ENCODE measurements around the gene SALL1. TPM values are rescaled to one million over a fixed set of nuclear protein-coding genes. Genes with fewer than 3 reads are reported as not detected.

Gene SALL1
- total RNA-seq, 1 experiment from 2014 or later = 101 TPM

GRCh38 chr16:51106535-51106934 is 44.5 kb downstream of the SALL1 start:
- no peak overlapping the region for H2AFZ ChIP-seq (ENCODE audit: low read length)
- no peaks in the 10 kb centered on the region for H4K20me1 ChIP-seq (ENCODE audit: control insufficient read depth, insufficient read depth, insufficient read length)
- H3K79me1 ChIP-seq (ENCODE audit: insufficient read depth, low read depth, low read length, poor library complexity, severe bottlenecking) = no peaks in the 10 kb centered on the region
- Mint-ChIP-seq H3K9me3 (peaks cover 3 to 6% of the 10 kb centered on the region in 2 experiments; a peak in 3 of 5 replicates), H3K4me3 (no peak overlapping the region), H3K4me1 (peaks cover 12 to 22% of the 10 kb centered on the region in 2 experiments), H3K27ac (no peak overlapping the region), H3K27me3 (ENCODE audit: low read depth) (peaks cover 11% of the 10 kb centered on the region), H3K36me3 (ENCODE audit: insufficient read depth in 1 of 3, low read depth in 3 of 3) (peaks cover 0 to 5% (median 3%) of the 10 kb centered on the region in 3 experiments; a peak in 2 of 7 replicates)
- H2BK5ac ChIP-seq (ENCODE audit: insufficient read length, low read length) = no peak overlapping the region
- no peak overlapping the region for H3K4me2 ChIP-seq (ENCODE audit: insufficient read depth, insufficient read length, low read length)
- no peak overlapping the region for H3K56ac ChIP-seq (ENCODE audit: insufficient read length, low read depth, low read length)
- no peak overlapping the region for H3K23ac ChIP-seq (ENCODE audit: insufficient read length, low read depth, low read length)
- no peak overlapping the region for H2AK5ac ChIP-seq (ENCODE audit: insufficient read length, low read length)
- H3K4ac ChIP-seq (ENCODE audit: low read depth, low read length) = no peak overlapping the region
- no peaks in the 10 kb centered on the region for H3K23me2 ChIP-seq (ENCODE audit: insufficient read length, low read depth, low read length, poor library complexity, severe bottlenecking)
- no CpG with 5 or more reads among the region's 2 CpGs for WGBS (ENCODE audit: extremely low coverage, insufficient read length, low lambda C conversion rate)
- H3K9me3 ChIP-seq (ENCODE audit: control insufficient read depth, low read depth, low read length) = no peaks in the 10 kb centered on the region
- H3K9ac ChIP-seq (ENCODE audit: extremely low read depth, insufficient read length, low read length) = no peak overlapping the region
- H3T11ph ChIP-seq (ENCODE audit: low read length) = no peak overlapping the region
- no peak overlapping the region for H3K27ac ChIP-seq (ENCODE audit: insufficient read length, low read depth, low read length)
- TF ChIP-seq CTCF (conservative IDR thresholded peaks at IDR 0.05) = no peak
- DNase-seq = no peak
- H3K27me3 ChIP-seq (ENCODE audit: insufficient read depth, low read length) = no peaks in the 10 kb centered on the region
- no peak overlapping the region for H3K18ac ChIP-seq (ENCODE audit: insufficient read length, low read depth, low read length)
- H3K79me2 ChIP-seq (ENCODE audit: insufficient read depth, low read length) = no peaks in the 10 kb centered on the region
- no peak overlapping the region for H4K91ac ChIP-seq (ENCODE audit: insufficient read length, low read depth, low read length)
- H3K4me1 ChIP-seq (ENCODE audit: insufficient read depth, low read length) = no peaks in the 10 kb centered on the region
- no peak overlapping the region for H2BK15ac ChIP-seq (ENCODE audit: low read depth, low read length)
- H4K5ac ChIP-seq (ENCODE audit: insufficient read length, low read depth, low read length) = no peak overlapping the region
- H2BK20ac ChIP-seq (ENCODE audit: low read depth, low read length, poor library complexity, severe bottlenecking) = no peak overlapping the region
- H2BK120ac ChIP-seq (ENCODE audit: low read depth, low read length, poor library complexity, severe bottlenecking) = no peak overlapping the region
- no peak overlapping the region for H3K14ac ChIP-seq (ENCODE audit: insufficient read depth, low read length)
- H4K8ac ChIP-seq (replicated peaks; ENCODE audit: insufficient read length, low read depth, low read length) = no peak overlapping the region
- H2BK12ac ChIP-seq (ENCODE audit: insufficient read length, low read depth, low read length) = no peak overlapping the region
